Esophagus muscularis mucosa (tissue), 4 donors: ENCODE measurements around the gene CAMK1. TPM values are rescaled to one million over a fixed set of nuclear protein-coding genes. Genes with fewer than 3 reads are reported as not detected.

Experiments used
- DNase-seq: peaks from one replicate; pipeline ENCODE4 v3.0.0-alpha.2; 2017; ENCODE audit errors: extremely low spot score
- H3K27ac ChIP-seq, 4 donors: fragments of 200-600 bp; sonication (generic); replicated peaks in 1 of 4; 1 replicate in 3 of 4; 2 replicates in 1 of 4; pipeline ENCODE4 v1.5.1; 2016 to 2019; ENCODE audit warnings: mild to moderate bottlenecking in 1 of 4
- H3K27me3 ChIP-seq, 4 donors: fragments of 200-600 bp; sonication (generic); one replicate each; pipeline versions ENCODE4 v1.5.1 to v1.6.0; 2016 to 2019
- H3K36me3 ChIP-seq, 4 donors: fragments of 200-600 bp; sonication (generic); one replicate each; pipeline ENCODE4 v1.5.1; 2016 to 2019
- H3K4me1 ChIP-seq, 4 donors: fragments of 200-600 bp; sonication (generic); one replicate each; pipeline ENCODE4 v1.5.1; 2016 to 2019
- H3K4me3 ChIP-seq, 4 donors: fragments of 200-600 bp; sonication (generic); 1 replicate in 2 of 4; 2 replicates in 2 of 4; pipeline ENCODE4 v1.5.1; 2016 to 2019; ENCODE audit warnings: mild to moderate bottlenecking in 4 of 4, moderate library complexity in 1 of 4
- H3K9me3 ChIP-seq, 4 donors: fragments of 200-600 bp; sonication (generic); 1 replicate in 3 of 4; 2 replicates in 1 of 4; pipeline ENCODE4 v1.5.1; 2016 to 2019
- EP300 ChIP-seq: sonication (generic); formaldehyde crosslinking; IDR thresholded peaks from one replicate; pipeline ENCODE4 v1.6.1; 2017; ENCODE audit warnings: antibody characterized with exemption
- POLR2A ChIP-seq: fragments of 450-650 bp; IDR thresholded peaks from one replicate; pipeline ENCODE4 v1.6.1; 2017; ENCODE audit warnings: antibody characterized with exemption, moderate library complexity, mild to moderate bottlenecking, low read depth
- POLR2AphosphoS5 ChIP-seq, 2 donors: sonication (generic); formaldehyde crosslinking; IDR thresholded peaks; one replicate each; pipeline ENCODE4 v1.6.1; 2017; ENCODE audit warnings: antibody characterized with exemption in 2 of 2
- WGBS: methylation state at CpG from one replicate; pipeline ENCODE4 v1.1.5; 2018; 5-methylcytosine and 5-hydroxymethylcytosine counted together
- intact Hi-C: fragments of 100-400 bp; cut with DNase I; formaldehyde crosslinking; loops from one replicate; pipeline ENCODE4 v1.15.1; 2023
- total RNA-seq, 4 donors: library from RNA; depleted of rRNA; stranded (reverse); fragments of >200 nt; gene quantifications; one replicate each; pipeline versions ENCODE4 v1.1.0 to v1.2.1, GENCODE V29; 2016
- TF ChIP-seq, protein P1 (sequence below), 3 experiments: fragments of 200-600 bp in 2 of 3; fragments of 450-650 bp in 1 of 3; sonication (generic) in 2 of 3; IDR thresholded peaks; one replicate each; pipeline ENCODE4 v1.5.1; 2017 to 2019; ENCODE audit warnings: antibody characterized with exemption in 3 of 3, mild to moderate bottlenecking in 2 of 3, moderate library complexity in 1 of 3

Gene CAMK1
- total RNA-seq, 4 donors from 2014 or later: 53.6 to 78.9 (median 70.2) TPM

DNA sequence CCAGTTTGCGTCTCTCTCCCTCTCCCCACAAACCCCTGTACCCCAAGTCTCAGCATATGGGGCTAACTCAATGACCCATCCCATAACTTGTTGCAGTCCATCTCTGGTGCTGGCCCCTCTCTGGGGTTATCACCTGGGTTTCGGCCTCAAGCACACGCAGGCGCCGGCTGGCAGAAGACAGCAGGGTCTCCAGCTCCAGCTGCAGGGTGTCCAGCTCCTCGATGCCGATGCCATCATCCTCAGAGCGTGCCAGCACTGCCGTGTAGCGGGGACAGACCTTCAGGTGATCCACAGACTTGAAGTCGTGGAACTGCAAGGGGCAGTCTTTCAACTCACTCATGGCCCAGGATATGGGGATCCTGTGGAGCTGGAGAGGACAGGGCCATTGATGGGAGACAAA lies 21.4 kb upstream of the CAMK1 start:
- Histone ChIP-seq H3K9me3 (no peaks in the 10 kb centered on the region), H3K27me3 (no peaks in the 10 kb centered on the region), H3K4me1 (peaks cover 22 to 46% (median 45%) of the 10 kb centered on the region in 4 donors), H3K4me3 (no peak overlapping the region), H3K36me3 (peaks cover 23 to 64% (median 43%) of the 10 kb centered on the region in 4 donors), H3K27ac (peak overlapping the region; percentile 94 to 98 (median 97))
- DNase-seq: no peak
- 98% methylated on average over 5 of the region's 11 CpGs for WGBS
- TF ChIP-seq EP300 (no peak), POLR2AphosphoS5 (IDR thresholded peaks at IDR 0.05) (no peak), POLR2A (no peak)
- TF ChIP-seq, protein P1, sequence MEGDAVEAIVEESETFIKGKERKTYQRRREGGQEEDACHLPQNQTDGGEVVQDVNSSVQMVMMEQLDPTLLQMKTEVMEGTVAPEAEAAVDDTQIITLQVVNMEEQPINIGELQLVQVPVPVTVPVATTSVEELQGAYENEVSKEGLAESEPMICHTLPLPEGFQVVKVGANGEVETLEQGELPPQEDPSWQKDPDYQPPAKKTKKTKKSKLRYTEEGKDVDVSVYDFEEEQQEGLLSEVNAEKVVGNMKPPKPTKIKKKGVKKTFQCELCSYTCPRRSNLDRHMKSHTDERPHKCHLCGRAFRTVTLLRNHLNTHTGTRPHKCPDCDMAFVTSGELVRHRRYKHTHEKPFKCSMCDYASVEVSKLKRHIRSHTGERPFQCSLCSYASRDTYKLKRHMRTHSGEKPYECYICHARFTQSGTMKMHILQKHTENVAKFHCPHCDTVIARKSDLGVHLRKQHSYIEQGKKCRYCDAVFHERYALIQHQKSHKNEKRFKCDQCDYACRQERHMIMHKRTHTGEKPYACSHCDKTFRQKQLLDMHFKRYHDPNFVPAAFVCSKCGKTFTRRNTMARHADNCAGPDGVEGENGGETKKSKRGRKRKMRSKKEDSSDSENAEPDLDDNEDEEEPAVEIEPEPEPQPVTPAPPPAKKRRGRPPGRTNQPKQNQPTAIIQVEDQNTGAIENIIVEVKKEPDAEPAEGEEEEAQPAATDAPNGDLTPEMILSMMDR (IDR thresholded peaks at IDR 0.05): no peak
- intact Hi-C loops: loop anchor here (2.0 to 5.0 kb wide), 3 partner anchors 16 to 74 kb away; no protein-coding TSS in a partner anchor

- Histone ChIP-seq H3K36me3 (peaks cover 46 to 79% (median 62%) of the 10 kb centered on the region in 4 donors), H3K9me3 (no peaks in the 10 kb centered on the region), H3K27ac (no peak overlapping the region), H3K4me3 (no peak overlapping the region), H3K27me3 (no peaks in the 10 kb centered on the region), H3K4me1 (peaks cover 4 to 18% (median 17%) of the 10 kb centered on the region in 4 donors)
- intact Hi-C loops: no loop called here
- TF ChIP-seq POLR2AphosphoS5 (IDR thresholded peaks at IDR 0.05): no peak
- TF ChIP-seq EP300: no peak
- TF ChIP-seq POLR2A: no peak
- TF ChIP-seq, protein P1 (IDR thresholded peaks at IDR 0.05): no peak
- 66% methylated on average over 6 of the region's 6 CpGs for WGBS
- no peak for DNase-seq
These were observed 18.0 kb upstream of the CAMK1 start for GRCh38 chr3:9787714-9788113.

GRCh38 chr3:9786825-9787669 lies 17.3 kb upstream of the CAMK1 start:
- H3K4me1 ChIP-seq: peaks cover 4 to 18% (median 17%) of the 10 kb centered on the region in 4 donors
- 88% methylated on average over 10 of the region's 13 CpGs for WGBS
- intact Hi-C loops: no loop called here
- peaks cover 52 to 86% (median 68%) of the 10 kb centered on the region in 4 donors for H3K36me3 ChIP-seq
- H3K27ac ChIP-seq: no peak overlapping the region
- no peak for TF ChIP-seq POLR2A
- TF ChIP-seq, protein P1 (IDR thresholded peaks at IDR 0.05): peak in 2 of 3 experiments; percentile 5 to 40
- no peaks in the 10 kb centered on the region for H3K27me3 ChIP-seq
- H3K9me3 ChIP-seq: no peaks in the 10 kb centered on the region
- no peak for DNase-seq
- H3K4me3 ChIP-seq: no peak overlapping the region

DNA sequence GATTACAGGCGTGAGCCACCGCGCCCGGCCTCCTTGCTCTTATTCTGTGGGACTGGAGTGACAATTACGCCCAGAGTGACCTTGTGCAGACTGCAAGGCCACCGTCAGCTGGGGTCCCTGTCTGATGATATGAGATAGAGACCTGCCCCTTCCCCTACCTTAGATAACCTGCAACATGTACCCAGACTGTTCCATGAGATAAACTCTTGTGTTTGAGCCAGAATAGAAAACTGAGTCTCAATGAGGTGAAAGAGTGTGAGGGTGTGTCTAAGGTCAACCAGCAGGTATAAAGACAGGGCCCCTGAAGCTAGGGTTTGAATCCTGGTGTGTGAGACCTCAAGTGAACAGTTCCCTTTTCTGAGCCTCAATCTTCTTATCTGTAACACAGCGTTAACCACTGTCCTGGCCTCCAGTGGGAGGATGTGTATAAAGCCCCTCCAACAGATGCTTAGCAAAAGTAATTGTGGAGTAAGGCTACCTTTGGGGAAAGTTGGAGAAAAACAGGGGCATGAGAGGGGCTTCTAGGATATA lies 16.5 kb upstream of the CAMK1 start:
- TF ChIP-seq, protein P1 (IDR thresholded peaks at IDR 0.05): no peak
- TF ChIP-seq POLR2AphosphoS5 (IDR thresholded peaks at IDR 0.05) (no peak), EP300 (no peak), POLR2A (no peak)
- H3K9me3 ChIP-seq: no peaks in the 10 kb centered on the region
- no peak overlapping the region for H3K27ac ChIP-seq
- peaks cover 57 to 93% (median 76%) of the 10 kb centered on the region in 4 donors for H3K36me3 ChIP-seq
- H3K27me3 ChIP-seq: no peaks in the 10 kb centered on the region
- 97% methylated on average over 7 of the region's 7 CpGs for WGBS
- peaks cover 0 to 13% (median 11%) of the 10 kb centered on the region in 4 donors for H3K4me1 ChIP-seq
- no peak for DNase-seq
- no peak overlapping the region for H3K4me3 ChIP-seq
- intact Hi-C loops: no loop called here
